Ishikawa (cell line): Measurements from ENCODE around the gene SCFD2.

ENCODE experiments used
- CREB1 ChIP-seq: IDR thresholded peaks from 2 replicates; pipeline ENCODE4 v1.6.1; 2012; ENCODE audit warnings: low read depth
- TF ChIP-seq, protein P1 (sequence below): IDR thresholded peaks from 2 replicates; pipeline ENCODE4 v1.6.1; 2012; ENCODE audit warnings: low read depth, mild to moderate bottlenecking

GRCh38 chr4:53127365-53127764 is 238.5 kb downstream of the SCFD2 start:
- no peak for TF ChIP-seq CREB1
- TF ChIP-seq, protein P1, sequence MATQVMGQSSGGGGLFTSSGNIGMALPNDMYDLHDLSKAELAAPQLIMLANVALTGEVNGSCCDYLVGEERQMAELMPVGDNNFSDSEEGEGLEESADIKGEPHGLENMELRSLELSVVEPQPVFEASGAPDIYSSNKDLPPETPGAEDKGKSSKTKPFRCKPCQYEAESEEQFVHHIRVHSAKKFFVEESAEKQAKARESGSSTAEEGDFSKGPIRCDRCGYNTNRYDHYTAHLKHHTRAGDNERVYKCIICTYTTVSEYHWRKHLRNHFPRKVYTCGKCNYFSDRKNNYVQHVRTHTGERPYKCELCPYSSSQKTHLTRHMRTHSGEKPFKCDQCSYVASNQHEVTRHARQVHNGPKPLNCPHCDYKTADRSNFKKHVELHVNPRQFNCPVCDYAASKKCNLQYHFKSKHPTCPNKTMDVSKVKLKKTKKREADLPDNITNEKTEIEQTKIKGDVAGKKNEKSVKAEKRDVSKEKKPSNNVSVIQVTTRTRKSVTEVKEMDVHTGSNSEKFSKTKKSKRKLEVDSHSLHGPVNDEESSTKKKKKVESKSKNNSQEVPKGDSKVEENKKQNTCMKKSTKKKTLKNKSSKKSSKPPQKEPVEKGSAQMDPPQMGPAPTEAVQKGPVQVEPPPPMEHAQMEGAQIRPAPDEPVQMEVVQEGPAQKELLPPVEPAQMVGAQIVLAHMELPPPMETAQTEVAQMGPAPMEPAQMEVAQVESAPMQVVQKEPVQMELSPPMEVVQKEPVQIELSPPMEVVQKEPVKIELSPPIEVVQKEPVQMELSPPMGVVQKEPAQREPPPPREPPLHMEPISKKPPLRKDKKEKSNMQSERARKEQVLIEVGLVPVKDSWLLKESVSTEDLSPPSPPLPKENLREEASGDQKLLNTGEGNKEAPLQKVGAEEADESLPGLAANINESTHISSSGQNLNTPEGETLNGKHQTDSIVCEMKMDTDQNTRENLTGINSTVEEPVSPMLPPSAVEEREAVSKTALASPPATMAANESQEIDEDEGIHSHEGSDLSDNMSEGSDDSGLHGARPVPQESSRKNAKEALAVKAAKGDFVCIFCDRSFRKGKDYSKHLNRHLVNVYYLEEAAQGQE, result no peak
